Measurements from ENCODE around the gene RAB11FIP3.

GRCh38 chr16:506246-506546, 80.7 kb downstream of the RAB11FIP3 start:
- TF ChIP-seq CTCF (IDR thresholded peaks at IDR 0.05) (no peak), POLR2A (IDR thresholded peaks at IDR 0.05) (no peak)

Data from heart left ventricle (tissue), 13 donors.